ENCODE results near the gene BCL3.
"Not testable (repeated sequence)": the region's sequence is repeated elsewhere in the genome, so short reads cannot be mapped to it uniquely, and the experiment has no call there.

- not testable (repeated sequence) for TF ChIP-seq CTCF, POLR2A (IDR thresholded peaks at IDR 0.05)
Observed at GRCh38 chr19:44709434-44710266, 38.9 kb upstream of the BCL3 start.
